Skeletal muscle cell (primary cell): Measurements from ENCODE around the gene ACTRT3.

Source experiments
- DNase-seq: peaks from one replicate; pipeline ENCODE4 v3.0.0-alpha.2; 2010; ENCODE audit warnings: low read depth
- H3K4me3 ChIP-seq: 2 replicates; pipeline ENCODE4 v1.5.1; 2011; ENCODE audit warnings: low read depth, mild to moderate bottlenecking, control low read depth, low read length, moderate library complexity

The ACTRT3 gene

DNA sequence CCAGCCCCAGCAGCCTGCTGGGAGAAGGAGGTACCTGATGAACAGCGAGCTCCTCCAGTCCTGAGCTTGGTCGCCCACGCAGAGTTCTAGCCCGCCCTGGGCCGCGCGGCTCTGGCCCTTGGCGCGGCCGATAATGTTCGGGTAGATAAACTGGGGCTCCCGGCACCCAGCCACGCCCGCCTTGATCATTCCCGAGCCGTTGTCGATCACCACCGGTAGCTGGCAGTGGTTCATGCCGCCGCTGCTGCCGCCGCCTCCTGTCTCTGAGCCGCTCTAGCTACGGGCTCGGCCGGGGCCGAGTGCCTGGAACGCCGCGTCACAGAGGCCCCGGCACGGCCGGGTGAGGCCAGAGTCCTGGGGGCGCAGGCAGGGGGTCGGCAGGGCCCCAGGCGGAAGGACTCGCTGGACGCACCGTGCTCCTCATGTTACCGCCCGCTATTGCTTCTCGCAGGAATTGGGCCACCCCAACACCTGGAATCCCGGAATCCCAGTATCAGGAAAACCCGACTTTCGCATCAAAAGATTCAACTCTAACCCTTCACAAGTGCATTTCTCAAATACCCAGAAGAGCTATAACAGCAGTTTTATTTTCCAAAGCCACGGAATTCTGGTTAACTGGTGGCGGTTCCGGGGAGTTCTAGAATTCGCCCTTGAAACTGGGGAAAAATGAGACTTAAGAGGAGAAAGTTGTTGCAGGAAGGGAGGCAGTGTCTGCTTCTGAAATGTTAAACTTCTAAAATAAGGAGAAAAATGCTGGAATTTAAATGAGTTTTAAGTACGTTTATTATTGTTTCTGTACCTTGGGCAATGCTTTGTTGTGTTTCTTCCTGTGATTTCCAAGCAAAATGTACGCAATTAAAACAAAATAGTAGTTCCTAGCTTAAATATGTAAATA, at the start of gene ACTRT3:
TSS of gene ACTRT3 (minus strand) at position 275 of the 895 bp plus-strand sequence. CDS start at position 234, 41 bp downstream.
- H3K4me3 ChIP-seq, result peak within 1 kb of the TSS; percentile 77
- no peak for DNase-seq

DNA sequence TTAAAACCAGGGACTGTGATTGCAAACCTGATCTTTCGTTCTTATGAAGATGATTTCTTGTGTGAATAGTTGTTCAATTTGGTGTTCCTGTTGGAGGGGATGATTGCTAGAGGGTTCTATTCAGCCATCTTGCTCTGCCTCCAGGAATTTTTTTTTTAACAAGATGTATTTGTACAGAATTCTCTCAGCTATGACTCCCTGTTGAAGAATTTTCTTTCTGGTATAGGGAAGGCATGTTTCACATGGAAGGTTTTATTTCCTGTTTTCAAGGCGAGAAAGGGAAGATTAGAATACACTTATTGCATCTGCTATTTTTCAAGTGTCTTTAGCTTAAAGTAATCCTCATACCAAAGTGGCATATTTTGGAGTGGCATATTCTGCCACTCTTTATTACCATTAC, 49.0 kb upstream of the ACTRT3 start:
- DNase-seq, result no peak
- H3K4me3 ChIP-seq, result no peak overlapping the region

DNA sequence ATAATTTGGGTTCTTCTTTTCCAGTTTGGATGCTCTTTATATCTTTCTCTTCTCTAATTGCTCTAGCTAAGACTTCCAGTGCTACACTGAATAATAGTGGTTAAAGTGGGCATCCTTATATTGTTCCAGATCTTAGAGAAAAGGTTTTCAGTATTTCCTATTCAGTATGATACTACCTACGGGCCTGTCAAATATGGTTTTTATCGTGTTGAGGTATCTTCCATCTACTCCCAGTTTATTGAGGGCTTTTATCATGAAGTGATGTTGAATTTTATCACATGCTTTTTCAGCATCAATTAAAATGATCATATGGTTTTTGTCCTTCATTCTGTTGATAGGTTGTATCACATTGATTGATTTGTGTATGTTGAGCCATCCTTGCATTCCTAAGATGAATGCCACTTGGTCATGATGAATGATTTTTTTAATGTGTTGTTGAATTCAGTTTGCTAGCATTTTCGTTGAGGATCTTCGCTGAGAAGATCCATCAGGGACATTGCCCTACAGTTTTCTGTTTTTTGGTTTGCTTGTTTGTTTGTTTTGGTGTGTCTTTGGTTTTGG, 46.3 kb upstream of the ACTRT3 start:
- DNase-seq, result no peak

DNA sequence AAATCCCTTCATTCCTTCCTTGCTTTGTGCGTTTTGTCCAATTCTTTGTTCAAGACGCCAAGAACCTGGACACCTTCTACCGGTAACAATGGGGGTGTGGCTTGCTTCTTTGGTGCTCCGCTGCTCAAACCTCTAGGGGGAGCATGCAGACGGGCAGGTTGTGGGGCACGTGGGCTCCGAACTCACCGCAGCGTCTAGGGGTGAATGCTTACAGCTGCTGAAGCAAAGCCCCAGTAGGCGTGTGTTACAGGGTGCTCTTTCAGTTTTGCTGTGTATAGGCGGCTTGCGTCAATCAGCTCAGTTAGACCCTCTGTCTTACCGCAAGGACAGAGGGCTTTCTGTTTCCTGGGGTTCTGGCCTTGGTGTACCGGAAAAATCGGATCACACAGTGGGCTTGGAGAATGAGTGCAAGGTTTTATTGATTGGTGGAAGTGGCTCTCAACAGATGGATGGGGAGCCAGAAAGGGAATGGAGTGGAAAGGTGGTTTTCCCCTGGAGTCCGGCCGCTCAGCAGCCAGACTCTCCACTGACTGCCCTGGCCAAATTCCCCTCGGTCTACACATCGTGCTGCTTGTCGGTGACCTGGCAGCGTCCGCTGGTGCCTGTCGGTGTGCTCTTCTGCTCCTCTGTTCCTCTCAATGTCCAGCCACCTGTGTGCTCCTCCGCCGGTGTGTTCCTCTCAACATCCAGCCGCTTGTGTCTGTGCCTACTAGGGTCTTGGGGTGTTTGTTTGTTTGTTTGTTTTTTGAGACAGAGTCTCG, 44.6 kb upstream of the ACTRT3 start:
- H3K4me3 ChIP-seq, result peak overlapping the region; percentile 28
- no peak for DNase-seq

More for the DNA sequence above, 46.3 kb upstream of the ACTRT3 start:
- no peak overlapping the region for H3K4me3 ChIP-seq

DNA sequence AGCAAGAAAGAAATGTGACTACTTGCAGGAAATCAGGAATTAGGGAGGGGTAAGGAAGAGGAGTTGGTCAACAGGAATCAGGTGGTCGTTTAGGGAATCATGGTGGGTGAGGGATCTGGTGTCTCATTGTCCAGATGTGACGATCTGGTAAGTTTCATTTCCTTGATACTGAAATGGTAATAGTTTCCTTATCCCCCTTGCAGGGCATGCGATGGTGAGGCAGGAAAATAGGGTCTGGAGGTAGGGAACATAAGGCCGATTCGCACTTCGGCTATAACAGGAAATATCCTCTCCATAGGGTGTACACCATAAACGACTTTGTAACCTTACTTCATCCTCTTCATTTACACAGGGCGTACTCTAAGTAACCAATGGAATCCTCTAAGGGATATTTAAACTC, 43.9 kb upstream of the ACTRT3 start:
- peak overlapping the region; percentile 28 for H3K4me3 ChIP-seq
- DNase-seq, result no peak

DNA sequence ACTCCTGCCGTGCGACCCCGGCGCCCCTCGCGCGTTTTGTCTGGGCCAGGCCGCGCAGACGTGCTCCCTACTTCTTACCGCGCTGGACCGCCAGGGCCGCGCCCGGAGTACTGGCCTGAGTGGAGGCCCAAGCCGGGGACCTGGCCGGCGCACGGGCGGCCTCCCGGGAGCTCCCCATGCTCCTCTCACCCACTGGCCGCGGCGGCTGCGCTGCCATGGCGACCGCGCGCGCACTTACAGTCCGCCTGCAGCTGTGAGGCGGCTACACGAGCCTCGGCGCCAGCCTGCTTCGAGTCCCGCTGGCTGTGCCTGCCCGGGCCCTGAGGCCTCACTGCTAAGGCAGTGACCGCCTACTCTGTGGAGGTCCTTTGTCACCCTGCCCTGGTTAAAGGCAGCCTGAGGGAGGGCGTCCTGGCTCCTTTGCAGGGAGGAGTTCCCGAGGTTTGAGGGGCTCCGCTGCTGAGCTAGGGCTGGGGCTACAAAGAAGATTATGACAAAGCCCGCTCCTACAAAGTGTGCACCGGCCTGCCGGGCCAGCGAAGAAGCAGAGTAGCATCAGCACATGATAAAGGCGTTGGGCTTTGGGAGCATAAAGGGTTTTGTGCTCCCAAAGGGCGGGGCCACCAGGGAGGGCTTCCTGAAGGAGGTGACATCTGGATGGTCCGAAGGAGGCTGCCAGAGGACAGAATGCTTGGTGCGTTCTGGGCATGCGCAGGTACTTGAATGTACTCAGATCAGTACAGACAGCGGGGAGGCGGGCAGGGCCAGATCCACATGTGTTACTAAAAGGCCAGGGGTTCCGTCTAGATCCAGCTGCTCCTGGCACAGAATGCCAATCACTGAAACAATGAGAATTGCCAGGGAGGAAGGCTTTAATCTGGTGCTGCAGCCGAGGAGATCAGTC, 43.2 kb upstream of the ACTRT3 start, which contains the start of the genes LRRC34 and LRRIQ4:
TSS of gene LRRC34 (minus strand) at position 573 of the 904 bp plus-strand sequence. CDS start at position 217, 356 bp downstream.
TSS of gene LRRIQ4 (plus strand) at position 539 of the 904 bp plus-strand sequence. CDS start 9,052 bp downstream, outside the sequence.
- DNase-seq, result peak; percentile 29

DNA sequence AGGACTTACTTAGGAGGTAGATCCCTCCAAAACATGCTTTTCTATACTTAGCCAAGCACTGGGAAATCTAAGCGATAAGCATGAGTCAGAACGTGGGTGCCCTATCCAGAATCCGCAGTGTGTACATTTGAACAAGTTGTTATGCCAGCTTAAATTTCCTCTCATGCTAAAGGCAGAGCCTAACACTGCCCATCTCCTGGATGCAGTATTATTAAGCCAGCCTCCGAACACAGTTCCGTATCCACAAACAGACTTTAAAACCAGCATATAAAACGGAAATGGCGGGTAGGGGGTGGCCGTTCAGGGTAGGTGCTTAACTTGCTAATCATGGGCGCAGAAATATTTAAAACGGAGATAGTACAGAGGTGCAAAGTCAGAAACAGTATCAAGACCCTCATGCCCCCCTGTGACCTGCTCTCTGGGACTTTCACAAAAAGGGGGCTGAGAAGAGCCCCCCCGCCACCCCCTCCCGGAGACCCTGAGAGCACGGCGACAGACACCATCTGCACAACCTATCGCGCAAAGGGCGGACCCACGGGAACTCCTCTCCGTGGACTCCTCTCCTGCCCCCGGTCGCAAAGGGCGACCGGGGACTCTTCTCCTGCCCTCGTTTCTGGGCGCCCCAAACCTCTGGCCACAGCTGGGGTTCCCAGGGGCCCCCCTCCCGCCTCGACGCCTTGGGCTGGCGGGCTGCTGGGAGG, 42.4 kb upstream of the ACTRT3 start:
- DNase-seq, result peak; percentile 60
- H3K4me3 ChIP-seq, result peak overlapping the region; percentile 62

More for the DNA sequence above, 43.2 kb upstream of the ACTRT3 start, which contains the start of the genes LRRC34 and LRRIQ4:
- peak within 1 kb of the TSS; percentile 62 for H3K4me3 ChIP-seq

DNA sequence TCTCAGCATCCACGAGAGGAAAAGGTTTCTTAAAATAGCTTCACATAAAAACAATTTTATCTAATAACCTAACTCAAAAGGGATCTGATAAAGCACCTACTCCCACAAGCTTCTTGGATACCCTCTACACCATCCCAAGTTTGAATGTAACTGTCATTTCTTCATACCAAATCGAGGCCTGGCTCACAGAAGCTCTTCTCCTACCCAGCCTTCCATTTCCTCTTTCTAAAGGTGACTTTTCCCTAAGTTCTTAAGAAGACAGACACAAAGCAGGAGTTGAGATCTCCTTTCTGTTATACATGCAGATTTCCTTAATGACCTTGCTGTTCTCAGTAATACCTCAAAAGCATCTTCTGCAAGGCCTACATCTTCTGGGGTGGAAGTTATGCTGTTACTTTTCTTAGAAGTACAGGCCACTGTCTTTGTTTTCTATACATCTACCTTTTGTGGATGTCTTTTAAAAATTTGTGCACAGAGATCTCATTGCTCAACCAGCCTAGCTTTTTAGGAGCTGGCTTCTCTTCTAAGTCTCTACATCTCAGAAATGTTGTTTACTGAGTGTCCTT, 40.0 kb upstream of the ACTRT3 start:
- DNase-seq, result no peak
- H3K4me3 ChIP-seq, result no peak overlapping the region

DNA sequence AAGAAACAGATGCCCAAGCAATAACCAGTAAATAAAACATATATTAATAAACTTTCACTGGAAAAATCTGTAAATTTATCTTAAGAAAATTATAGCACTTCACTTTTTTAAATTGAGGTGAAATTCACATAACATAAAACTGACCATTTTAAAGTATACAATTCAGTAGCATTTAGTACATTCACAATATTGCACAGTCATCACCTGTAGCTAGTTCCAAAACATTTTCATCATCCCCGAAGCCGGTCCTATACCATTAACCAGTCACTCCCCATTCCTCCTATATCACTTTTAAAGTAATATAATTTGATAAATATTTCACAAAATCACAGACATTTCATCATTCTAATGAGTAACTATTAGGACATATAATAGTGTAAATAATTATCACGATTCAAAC, 35.3 kb upstream of the ACTRT3 start:
- H3K4me3 ChIP-seq, result no peak overlapping the region
- DNase-seq, result no peak

DNA sequence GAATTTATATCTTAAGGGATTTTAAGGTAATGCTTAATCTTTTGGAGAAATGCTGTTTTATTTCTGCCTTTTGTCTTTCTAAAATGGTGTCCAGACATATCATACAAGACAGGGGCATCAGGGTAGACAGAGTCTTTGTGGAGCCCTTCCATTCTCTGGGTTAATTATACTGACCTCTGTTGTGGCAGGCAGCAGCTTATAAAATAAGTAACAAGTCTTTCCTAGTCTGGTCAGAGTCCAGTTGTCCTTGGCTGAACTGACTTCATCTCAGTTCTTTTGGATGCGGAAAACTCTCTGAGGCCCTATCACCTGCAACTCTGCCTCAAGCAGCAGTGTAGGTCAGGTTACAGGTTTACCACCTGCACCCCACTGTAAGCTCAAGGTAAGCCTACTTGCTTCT, 23.0 kb upstream of the ACTRT3 start:
- DNase-seq, result no peak
- no peak overlapping the region for H3K4me3 ChIP-seq

DNA sequence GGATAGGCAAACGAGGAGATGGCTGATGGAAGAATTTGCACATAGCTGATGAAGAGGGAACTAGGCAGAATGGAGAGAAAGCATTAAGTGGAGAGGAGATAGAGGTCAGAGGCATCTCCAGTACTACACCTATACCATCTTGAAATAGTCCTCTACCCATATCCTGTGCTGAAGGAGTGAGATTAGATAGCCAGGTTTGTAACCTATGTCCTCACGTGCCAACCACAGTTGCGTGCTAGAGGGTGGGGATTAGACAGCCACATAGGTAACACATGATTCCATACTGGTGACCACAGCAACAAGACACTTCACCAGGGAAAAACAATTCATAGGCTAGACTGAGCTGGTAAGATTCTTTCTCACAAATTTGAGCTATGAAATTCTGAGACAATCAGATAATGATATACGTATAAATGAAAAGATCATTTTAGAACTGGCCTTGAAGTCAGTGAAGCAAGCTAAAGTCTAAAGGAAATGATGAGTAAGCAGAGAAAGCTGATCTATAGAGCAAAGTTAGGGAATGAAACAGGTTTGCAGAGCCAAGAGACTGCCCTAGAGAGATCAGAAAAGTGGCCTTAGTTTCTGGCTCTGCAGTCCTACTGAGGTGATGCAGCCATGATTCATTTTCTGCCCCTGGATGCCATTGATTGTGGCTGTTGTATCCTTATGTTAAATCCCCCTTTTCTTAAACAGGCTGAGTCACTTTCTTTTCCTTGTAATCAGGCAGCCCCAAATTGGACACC, 21.5 kb upstream of the ACTRT3 start:
- no peak overlapping the region for H3K4me3 ChIP-seq
- DNase-seq, result no peak

DNA sequence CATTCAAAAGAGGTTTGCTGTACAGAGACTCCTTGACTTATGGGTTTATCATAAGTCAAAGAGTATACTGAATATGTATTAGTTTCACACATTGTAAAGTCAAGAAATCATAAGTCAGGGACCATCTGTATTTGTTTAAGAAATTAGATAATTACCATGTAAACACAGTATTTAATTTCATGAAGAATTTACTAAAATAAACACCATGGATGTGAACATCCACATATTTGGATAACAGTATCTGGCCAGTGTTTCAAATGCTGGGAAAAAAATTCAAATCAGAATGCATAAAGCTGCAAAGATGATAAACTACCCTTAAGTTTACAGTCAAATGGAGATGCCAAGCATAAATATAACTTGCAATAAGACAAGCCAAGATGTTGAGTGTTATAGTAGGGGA, 20.9 kb upstream of the ACTRT3 start:
- H3K4me3 ChIP-seq, result no peak overlapping the region
- DNase-seq, result no peak

DNA sequence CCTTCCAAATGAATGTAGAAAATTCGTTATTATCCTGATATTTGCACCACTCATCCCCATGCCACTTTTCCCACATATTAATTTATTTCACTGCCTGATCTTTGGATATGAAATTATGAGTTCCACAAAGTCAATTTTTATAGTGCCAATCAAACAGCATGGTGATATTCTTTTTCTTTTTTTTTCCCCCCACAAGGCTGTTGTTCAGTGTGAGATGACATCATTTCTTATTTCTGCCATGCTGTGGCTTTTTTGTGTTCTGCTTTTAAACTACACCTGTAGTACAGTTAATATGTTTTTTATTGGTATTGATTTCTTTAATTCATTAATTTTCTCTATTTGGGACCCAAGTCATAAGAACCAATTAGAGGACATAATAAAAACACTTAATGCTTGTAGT, 18.4 kb upstream of the ACTRT3 start:
- no peak for DNase-seq
- H3K4me3 ChIP-seq, result no peak overlapping the region

DNA sequence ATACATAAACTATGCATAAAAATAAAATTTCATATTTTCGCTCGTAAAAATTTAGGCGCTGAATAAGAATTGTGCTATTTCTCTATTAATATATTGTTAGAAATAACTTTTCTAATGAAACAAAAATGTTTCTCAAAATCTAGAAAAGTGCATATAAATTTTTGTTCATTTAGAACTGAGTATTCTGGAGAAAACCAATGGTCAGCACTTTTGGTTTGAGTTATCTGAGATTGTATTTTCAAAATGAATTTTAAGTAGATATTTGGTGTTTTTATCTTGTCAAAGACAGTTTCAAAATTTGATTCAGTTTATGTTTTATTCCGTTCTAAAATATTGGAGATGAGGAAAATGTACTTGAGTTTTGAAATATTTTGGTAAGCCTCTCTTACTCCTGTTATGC, 17.8 kb upstream of the ACTRT3 start:
- no peak for DNase-seq
- no peak overlapping the region for H3K4me3 ChIP-seq

DNA sequence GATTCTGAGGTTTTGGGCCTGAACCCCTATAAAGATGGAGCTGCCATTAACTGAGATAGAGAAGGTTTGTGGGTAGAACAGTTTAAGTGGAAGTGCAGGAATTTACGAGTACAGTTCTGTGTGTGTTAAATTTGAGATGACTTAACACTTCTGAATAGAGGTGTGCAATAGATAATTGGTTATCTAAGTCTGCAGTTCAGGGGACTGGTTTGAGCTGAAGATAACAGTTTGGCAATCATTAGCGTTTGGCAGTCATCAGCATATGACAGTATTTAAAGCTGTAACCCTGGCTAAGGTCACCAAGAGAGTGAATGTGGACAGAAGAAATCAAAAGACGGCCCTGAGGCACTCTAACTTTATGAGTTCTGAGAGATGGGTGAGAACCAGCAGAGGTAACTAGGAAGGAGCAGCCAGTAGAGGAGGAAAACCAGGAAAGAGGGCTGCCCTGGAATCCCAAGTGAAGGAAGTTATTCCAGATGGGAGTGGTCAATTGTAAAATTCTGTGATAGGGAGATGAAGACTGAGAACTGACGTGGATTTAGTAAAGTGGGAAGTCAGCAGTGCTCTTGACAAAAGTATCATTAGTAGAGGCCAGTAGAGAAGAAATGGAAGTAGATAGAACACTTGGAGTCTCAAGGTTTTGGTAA, 12.0 kb upstream of the ACTRT3 start:
- no peak overlapping the region for H3K4me3 ChIP-seq
- no peak for DNase-seq

DNA sequence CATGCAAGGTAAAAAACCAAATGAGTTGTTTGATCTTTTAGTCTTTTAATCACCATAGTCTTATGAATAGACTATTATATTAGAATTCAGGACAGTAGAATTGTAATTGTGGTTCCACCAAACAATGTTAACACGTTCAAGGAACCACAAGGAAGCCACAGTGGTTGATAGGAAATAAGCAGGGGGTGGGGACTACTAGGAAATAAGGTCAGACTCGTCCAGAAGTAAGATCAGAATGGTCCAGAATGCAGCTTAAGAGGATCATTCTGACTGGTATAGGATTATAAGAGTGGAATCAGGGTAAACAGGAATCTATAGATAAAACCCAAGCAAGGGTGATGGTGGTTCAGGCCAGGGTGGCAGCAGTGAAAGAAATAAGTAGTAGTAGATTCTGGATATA, 11.4 kb upstream of the ACTRT3 start:
- DNase-seq, result no peak
- no peak overlapping the region for H3K4me3 ChIP-seq

DNA sequence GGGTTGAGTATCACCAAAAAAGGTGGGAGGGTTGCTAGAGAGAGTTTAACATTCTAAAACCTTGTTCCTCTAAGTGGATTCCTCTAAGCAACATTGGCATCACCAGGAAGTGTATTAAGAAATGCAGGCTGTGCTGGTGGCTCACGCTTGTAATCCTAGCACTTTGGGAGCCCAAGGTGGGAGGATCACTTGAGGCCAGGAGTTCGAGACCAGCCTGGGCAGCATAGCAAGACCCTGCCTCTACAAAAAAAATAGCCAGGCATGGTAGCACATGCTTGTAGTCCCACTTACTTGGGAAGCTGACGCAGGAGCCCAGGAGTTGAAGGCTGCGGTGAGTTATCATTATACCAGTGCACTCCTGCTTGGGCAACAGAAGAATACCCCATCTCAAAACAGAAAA, 8.5 kb upstream of the ACTRT3 start:
- no peak for DNase-seq
- H3K4me3 ChIP-seq, result no peak overlapping the region
